Nephron (organoid): ENCODE measurements around the gene ANAPC16.

Source experiments
- H3K27ac Mint-ChIP-seq, 3 experiments: 2 replicates each; pipeline ENCODE4 v1.8.0; 2020; ENCODE audit warnings: mixed read lengths in 3 of 3, mild to moderate bottlenecking in 2 of 3, moderate library complexity in 1 of 3
- H3K27me3 Mint-ChIP-seq: 2 replicates; pipeline ENCODE4 v1.8.0; 2021; ENCODE audit warnings: low read depth, mild to moderate bottlenecking, moderate library complexity, mixed read lengths
- H3K36me3 Mint-ChIP-seq: 2 replicates; pipeline ENCODE4 v1.8.0; 2020; ENCODE audit warnings: low read depth, mixed read lengths
- H3K4me1 Mint-ChIP-seq: 2 replicates; pipeline ENCODE4 v1.8.0; 2020; ENCODE audit warnings: mixed read lengths
- H3K4me3 Mint-ChIP-seq, 3 experiments: 2 replicates each; pipeline ENCODE4 v1.8.0; 2020; ENCODE audit warnings: mild to moderate bottlenecking in 3 of 3, mixed read lengths in 3 of 3, moderate library complexity in 2 of 3
- H3K9me3 Mint-ChIP-seq: 2 replicates; pipeline ENCODE4 v1.8.0; 2020; ENCODE audit warnings: mixed read lengths
- TF ChIP-seq, protein P1 (sequence below), 3 experiments: fragments of 200-600 bp; sonication (generic); IDR thresholded peaks; one replicate each; pipeline ENCODE4 v1.5.0; 2021; ENCODE audit warnings: antibody characterized with exemption in 3 of 3; ENCODE audit not compliant: unreplicated experiment in 3 of 3

The ANAPC16 gene

DNA sequence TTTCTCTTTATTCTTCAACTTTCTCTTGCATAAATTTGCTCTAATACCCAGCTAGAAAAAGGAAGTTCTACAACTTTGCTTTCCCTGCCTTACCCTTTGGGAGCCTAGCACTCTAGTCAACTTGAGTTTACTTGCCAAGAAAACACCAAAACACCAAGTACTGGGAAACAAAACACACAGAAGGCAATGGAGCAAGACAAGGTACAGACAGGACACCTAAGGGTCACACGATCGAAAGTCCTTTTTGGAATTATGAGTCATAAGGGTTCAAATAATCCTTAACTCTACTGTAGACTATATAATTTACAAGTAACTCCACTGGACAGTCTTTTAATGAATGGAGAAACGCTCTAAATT is 42.6 kb upstream of the ANAPC16 start:
- TF ChIP-seq, protein P1, sequence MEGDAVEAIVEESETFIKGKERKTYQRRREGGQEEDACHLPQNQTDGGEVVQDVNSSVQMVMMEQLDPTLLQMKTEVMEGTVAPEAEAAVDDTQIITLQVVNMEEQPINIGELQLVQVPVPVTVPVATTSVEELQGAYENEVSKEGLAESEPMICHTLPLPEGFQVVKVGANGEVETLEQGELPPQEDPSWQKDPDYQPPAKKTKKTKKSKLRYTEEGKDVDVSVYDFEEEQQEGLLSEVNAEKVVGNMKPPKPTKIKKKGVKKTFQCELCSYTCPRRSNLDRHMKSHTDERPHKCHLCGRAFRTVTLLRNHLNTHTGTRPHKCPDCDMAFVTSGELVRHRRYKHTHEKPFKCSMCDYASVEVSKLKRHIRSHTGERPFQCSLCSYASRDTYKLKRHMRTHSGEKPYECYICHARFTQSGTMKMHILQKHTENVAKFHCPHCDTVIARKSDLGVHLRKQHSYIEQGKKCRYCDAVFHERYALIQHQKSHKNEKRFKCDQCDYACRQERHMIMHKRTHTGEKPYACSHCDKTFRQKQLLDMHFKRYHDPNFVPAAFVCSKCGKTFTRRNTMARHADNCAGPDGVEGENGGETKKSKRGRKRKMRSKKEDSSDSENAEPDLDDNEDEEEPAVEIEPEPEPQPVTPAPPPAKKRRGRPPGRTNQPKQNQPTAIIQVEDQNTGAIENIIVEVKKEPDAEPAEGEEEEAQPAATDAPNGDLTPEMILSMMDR (IDR thresholded peaks at IDR 0.05; ENCODE audit: unreplicated experiment in 3 of 3): no peak
- no peaks in the 10 kb centered on the region for H3K4me1 Mint-ChIP-seq
- no peak overlapping the region for H3K4me3 Mint-ChIP-seq
- no peaks in the 10 kb centered on the region for H3K27me3 Mint-ChIP-seq
- no peaks in the 10 kb centered on the region for H3K9me3 Mint-ChIP-seq
- peak overlapping the region in 1 of 3 experiments; percentile 37 for H3K27ac Mint-ChIP-seq
- H3K36me3 Mint-ChIP-seq: peaks cover 30% of the 10 kb centered on the region

- Mint-ChIP-seq H3K27ac (peak overlapping the region in 2 of 3 experiments; percentile 37 to 40), H3K27me3 (no peaks in the 10 kb centered on the region), H3K4me1 (no peaks in the 10 kb centered on the region), H3K36me3 (peaks cover 30% of the 10 kb centered on the region), H3K9me3 (no peaks in the 10 kb centered on the region), H3K4me3 (no peak overlapping the region)
- TF ChIP-seq, protein P1 (IDR thresholded peaks at IDR 0.05; ENCODE audit: unreplicated experiment in 3 of 3): no peak
Observed at GRCh38 chr10:72173619-72174296, 42.1 kb upstream of the ANAPC16 start.

GRCh38 chr10:72174297-72174662 is 41.5 kb upstream of the ANAPC16 start:
- Mint-ChIP-seq H3K27ac (peak overlapping the region in 1 of 3 experiments; percentile 40), H3K4me1 (no peaks in the 10 kb centered on the region), H3K4me3 (no peak overlapping the region), H3K27me3 (no peaks in the 10 kb centered on the region), H3K9me3 (no peaks in the 10 kb centered on the region), H3K36me3 (peaks cover 29% of the 10 kb centered on the region)
- TF ChIP-seq, protein P1 (IDR thresholded peaks at IDR 0.05; ENCODE audit: unreplicated experiment in 3 of 3): no peak

DNA sequence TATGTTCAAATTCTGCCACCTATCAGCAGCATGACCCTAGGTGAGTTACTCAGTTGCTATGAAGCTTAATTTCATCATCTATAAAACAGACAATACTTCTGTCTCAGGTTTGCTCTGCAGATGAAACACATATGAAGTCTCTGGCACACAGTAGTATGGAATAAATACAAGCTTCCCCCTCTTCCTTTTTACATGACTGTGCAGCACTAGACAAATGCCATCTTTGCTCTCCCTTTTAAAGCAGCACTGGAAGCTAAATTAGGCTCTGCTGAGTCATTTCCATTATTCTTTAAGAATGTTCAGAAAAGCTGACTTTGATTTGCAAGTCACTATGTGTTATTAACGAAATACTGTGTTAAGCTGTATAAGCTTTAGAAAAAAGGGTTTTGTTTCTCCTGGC is 40.7 kb upstream of the ANAPC16 start:
- TF ChIP-seq, protein P1 (IDR thresholded peaks at IDR 0.05; ENCODE audit: unreplicated experiment in 3 of 3): no peak
- Mint-ChIP-seq H3K4me1 (no peaks in the 10 kb centered on the region), H3K4me3 (no peak overlapping the region), H3K36me3 (peaks cover 28% of the 10 kb centered on the region), H3K9me3 (no peaks in the 10 kb centered on the region), H3K27ac (no peak overlapping the region), H3K27me3 (no peaks in the 10 kb centered on the region)

GRCh38 chr10:72176701-72177100 is 39.1 kb upstream of the ANAPC16 start:
- H3K4me3 Mint-ChIP-seq: no peak overlapping the region
- TF ChIP-seq, protein P1 (IDR thresholded peaks at IDR 0.05; ENCODE audit: unreplicated experiment in 3 of 3): no peak
- no peak overlapping the region for H3K27ac Mint-ChIP-seq
- H3K36me3 Mint-ChIP-seq: peaks cover 21% of the 10 kb centered on the region
- H3K4me1 Mint-ChIP-seq: no peaks in the 10 kb centered on the region
- no peaks in the 10 kb centered on the region for H3K27me3 Mint-ChIP-seq
- no peaks in the 10 kb centered on the region for H3K9me3 Mint-ChIP-seq

GRCh38 chr10:72177454-72177853 is 38.4 kb upstream of the ANAPC16 start:
- Mint-ChIP-seq H3K4me3 (no peak overlapping the region), H3K9me3 (no peaks in the 10 kb centered on the region), H3K27ac (no peak overlapping the region), H3K27me3 (no peaks in the 10 kb centered on the region), H3K36me3 (peaks cover 29% of the 10 kb centered on the region), H3K4me1 (no peaks in the 10 kb centered on the region)
- TF ChIP-seq, protein P1 (IDR thresholded peaks at IDR 0.05; ENCODE audit: unreplicated experiment in 3 of 3): no peak
